AG09319 (cell line): Measurements from ENCODE around the gene HELLS.
"Not testable (repeated sequence)": the region's sequence is repeated elsewhere in the genome, so short reads cannot be mapped to it uniquely, and the experiment has no call there.

ENCODE experiments used
- DNase-seq: peaks from one replicate; pipeline ENCODE4 v3.0.0-alpha.2; 2010; ENCODE audit warnings: low read depth; ENCODE audit errors: extremely low read depth
- TF ChIP-seq, protein P1 (sequence below): IDR thresholded peaks from 2 replicates; pipeline ENCODE4 v1.5.1; 2011; ENCODE audit warnings: low read depth, mild to moderate bottlenecking, inconsistent platforms, low read length, moderate library complexity

HELLS gene

DNA sequence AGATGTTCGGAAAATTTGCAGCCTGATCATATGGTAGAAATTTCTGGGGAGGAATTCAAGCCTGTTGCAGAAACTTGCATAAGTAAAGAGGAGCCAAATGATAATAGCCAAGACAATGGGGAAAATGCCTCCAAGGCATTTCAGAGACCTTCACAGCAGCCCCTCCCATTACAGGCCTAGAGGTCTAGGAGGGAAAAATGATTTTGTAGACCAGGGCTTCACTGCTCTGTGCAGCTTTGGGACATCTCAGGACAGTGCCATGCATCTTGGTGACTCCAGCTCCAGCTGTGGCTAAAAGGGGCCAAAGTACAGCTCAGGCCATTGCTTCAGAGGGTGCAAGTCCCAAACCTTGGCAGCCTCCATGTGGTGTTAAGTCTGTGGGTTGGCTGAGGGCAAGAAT lies 87.4 kb downstream of the HELLS start:
- no peak for DNase-seq
- TF ChIP-seq, protein P1, sequence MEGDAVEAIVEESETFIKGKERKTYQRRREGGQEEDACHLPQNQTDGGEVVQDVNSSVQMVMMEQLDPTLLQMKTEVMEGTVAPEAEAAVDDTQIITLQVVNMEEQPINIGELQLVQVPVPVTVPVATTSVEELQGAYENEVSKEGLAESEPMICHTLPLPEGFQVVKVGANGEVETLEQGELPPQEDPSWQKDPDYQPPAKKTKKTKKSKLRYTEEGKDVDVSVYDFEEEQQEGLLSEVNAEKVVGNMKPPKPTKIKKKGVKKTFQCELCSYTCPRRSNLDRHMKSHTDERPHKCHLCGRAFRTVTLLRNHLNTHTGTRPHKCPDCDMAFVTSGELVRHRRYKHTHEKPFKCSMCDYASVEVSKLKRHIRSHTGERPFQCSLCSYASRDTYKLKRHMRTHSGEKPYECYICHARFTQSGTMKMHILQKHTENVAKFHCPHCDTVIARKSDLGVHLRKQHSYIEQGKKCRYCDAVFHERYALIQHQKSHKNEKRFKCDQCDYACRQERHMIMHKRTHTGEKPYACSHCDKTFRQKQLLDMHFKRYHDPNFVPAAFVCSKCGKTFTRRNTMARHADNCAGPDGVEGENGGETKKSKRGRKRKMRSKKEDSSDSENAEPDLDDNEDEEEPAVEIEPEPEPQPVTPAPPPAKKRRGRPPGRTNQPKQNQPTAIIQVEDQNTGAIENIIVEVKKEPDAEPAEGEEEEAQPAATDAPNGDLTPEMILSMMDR: no peak

DNA sequence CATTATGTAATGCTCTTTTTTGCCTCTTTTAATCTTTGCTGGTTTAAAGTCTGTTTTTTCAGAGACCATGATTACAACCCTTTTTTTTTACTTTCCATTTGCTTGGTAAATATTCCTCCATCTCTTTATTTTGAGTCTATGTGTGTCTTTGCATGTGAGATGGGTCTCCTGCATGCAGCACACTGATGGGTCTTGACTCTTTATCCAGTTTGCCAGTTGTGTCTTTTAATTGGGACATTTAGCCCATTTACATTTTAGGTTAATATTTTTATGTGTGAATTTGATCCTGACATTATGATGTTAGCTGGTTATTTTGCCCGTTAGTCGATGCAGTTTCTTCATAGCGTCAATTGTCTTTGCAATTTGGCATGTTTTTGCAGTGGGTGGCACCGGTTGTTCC lies 92.5 kb downstream of the HELLS start:
- DNase-seq: not testable (repeated sequence)

DNA sequence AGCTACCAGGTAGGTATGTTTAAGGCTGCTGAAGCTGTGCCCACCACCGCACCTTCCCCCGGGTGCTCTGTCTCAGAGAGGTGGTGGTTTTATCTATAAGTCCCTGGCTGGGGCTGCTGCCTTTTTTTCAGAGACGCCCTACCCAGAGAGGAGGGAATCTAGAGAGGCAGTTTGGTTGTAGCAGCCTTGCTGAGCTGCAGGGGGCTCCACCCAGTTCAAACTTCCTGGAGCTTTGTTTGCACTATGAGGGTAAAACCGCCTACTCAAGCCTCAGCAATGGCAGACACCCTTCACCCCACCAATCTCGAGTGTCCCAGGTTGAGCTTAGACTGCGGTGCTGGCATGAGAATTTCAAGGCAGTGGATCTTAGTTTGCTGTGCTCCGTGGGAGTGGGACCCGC lies 94.3 kb downstream of the HELLS start:
- DNase-seq: no peak
- TF ChIP-seq, protein P1: no peak

DNA sequence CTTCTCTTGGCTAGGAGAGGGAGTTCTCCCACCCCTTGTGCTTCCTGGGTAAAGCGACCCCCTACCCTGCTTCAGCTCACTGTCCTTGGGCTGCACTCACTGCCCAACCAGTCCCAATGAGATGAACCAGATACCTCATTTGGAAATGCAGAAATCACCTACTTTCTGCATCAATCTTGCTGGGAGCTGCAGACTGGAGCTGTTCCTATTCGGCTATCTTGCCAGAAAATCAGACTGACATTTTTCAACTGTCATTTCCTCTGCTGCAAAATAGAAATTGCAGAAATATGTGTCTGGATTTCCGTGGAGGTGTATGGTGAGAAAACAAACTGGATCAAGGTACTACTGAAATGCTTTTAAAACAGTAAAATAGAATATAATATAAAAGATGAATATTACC lies 95.0 kb downstream of the HELLS start:
- TF ChIP-seq, protein P1: no peak
- no peak for DNase-seq

DNA sequence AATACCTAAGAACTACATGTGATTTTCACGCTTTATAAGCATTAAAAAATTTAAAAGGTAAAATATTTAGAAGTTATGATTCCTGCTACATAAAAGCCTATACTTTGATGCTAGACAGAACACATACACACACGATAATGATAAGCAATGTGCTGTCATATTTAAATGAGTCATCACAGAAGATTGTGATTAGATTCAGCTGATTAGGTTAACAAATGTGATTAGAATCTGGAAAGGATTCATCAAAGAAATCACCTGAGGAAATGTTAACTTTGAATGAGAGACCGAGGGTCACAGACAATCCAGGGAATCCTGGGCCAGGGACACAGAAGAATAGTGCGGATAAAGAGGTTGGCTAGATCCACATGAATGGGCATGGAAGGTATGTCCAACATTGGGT lies 95.9 kb downstream of the HELLS start:
- TF ChIP-seq, protein P1: no peak
- no peak for DNase-seq

DNA sequence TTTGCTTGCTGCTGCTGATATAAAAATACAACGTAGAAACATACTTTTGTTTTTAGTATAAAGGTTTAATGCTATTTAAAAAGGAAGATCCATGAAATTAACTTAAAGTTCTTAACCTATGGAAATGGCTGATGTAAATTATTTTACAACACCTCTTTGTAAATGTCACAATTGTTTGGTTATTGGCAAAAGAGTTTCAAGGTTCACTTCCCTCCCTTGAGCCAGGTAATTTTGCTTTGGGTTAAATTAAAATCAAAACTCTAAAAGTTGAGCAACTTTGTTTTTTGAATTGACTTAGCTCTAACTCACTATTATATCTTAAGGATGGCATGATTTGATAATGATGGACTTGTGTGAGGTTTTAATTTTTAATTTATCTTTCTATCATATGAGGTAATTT lies 98.8 kb downstream of the HELLS start:
- TF ChIP-seq, protein P1: no peak
- no peak for DNase-seq

DNA sequence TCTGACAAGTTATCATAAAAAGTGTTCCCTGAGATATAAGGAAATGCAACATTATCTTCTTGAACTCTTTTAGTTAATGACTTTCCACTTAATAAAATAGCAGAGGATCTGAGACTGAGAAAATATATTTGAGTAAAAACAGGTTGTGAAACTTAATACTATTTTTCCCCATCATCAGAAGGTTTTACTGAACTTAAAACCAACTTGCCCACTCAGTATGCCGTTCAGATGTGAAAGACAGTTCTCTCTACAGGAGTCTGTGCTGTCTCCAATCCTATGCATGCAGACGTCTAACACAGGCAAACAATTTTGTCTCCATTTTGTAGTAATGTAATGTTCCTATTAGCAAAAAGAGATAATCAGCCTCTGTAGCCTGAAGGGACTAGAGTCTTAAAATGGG lies 99.7 kb downstream of the HELLS start:
- TF ChIP-seq, protein P1: no peak
- no peak for DNase-seq
